GM19397 (cell line): ENCODE measurements around the gene ZNF845.
"Not testable (repeated sequence)": the region's sequence is repeated elsewhere in the genome, so short reads cannot be mapped to it uniquely, and the experiment has no call there.

ENCODE experiments used
- ATAC-seq: cut with Tn5 transposase; IDR thresholded peaks from one replicate; pipeline ENCODE4 v1.9.1; 2021; ENCODE audit warnings: mild to moderate bottlenecking, moderate library complexity; ENCODE audit not compliant: unreplicated experiment

The ZNF845 gene

GRCh38 chr19:53333463-53334449 is at the start of gene ZNF845:
TSS of gene ZNF845 (plus strand) at chr19:53333749. CDS start at chr19:53341308, 7,559 bp downstream.
- ATAC-seq, result peak; percentile 95

GRCh38 chr19:53285087-53285486 is 48.5 kb upstream of the ZNF845 start:
- no peak for ATAC-seq

DNA sequence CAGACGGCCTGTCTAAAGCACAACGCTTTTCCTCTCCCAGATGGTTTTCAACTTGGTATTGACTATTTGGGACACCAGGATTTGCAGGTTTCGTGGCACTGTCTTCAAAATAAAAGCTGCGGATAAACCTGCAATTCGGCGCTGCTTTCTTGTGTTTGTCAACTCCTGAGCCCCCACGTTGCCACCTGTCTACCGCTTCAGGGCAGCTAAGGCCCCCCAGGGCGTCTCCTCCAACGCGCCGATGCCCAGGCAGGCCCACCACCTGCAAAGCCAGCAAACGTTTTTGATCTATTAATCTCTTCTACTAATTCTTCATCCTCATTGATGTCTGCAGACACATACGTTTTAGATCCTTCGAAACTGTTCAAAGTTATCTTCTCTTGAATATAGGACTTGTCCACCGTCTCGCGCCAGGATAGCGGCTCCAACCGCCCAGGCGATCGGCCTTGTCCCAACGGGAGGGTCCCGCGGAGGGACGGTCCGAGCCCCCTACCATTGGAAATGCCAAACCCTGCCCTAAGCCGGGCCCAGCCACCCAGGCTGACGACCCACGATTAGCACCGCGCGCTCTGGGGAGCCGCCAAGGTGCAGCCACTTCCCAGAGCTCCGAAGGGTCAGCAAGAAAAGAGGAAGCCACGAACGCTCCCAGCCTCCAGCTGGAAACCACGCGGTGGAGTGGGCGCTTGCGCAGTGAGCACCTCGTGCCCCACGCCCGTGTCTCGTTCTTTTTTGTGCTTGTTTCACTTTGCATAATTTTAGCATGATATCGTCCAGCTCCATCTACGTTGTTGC is 42.6 kb upstream of the ZNF845 start:
- no peak for ATAC-seq

- ATAC-seq, result no peak
Measured at GRCh38 chr19:53294786-53295441, 38.6 kb upstream of the ZNF845 start.

DNA sequence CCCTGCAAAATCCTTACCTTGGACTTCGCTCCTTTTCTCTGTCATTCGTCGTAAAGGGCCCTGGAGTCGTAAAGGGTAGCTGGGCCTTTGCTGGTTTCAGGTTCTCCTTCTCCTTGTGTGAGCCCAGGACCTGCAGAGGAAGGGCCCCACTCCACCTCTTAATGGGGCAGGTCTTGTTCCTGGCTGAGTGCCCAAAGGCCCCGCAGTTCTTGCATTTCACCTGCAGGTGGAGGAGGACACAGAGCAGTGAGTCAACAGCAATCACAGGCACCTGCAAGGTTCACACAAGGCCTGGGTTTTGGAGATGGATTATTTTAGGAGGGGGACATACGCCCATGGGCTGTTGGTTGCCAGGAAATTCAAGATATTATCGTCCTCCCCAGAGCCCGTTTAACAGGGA is 32.2 kb upstream of the ZNF845 start:
- not testable (repeated sequence) for ATAC-seq

DNA sequence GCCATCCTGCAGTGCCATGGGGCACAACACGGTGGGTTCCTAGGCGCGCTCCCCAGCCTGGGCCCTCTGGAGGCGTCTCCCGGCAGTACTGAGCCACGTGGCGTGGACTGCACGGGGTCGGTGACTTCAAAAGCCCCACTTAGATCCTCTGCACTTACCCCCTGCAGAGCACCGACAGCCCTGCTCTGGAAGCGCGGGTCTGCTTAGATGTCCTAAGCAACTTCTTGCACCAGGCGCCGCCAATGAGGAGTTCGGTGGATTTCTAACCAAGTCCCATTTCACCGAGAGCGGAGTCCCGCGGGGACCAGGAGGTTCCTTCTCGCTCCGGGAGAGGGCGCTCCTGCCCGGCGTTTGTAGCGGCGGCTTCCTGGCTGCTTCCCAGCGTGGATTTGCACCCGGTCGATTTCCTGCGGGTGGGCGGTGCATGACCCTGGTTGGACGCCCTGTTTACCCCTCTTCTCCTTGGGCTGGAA is 25.2 kb upstream of the ZNF845 start:
- no peak for ATAC-seq

DNA sequence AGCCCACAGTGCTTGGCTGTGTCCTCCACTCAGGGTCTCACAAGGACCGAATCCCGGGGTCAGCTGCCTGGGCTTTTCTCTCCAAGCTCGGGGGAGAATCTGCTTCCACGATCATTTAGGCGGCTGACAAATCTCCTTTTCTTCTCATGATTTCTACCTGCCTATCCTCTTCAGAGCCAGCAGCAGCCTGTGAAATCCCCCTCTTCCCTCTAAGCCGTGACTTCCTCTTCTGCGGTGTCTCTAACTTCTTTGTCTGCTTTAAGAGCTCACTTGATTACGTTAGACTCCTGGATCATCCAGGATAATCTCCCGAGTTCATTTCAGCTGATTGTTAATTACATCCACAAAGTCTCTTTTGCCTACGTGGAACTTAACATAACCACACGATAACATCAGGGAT is 22.5 kb upstream of the ZNF845 start:
- ATAC-seq, result no peak

GRCh38 chr19:53311897-53312296 is 21.7 kb upstream of the ZNF845 start:
- ATAC-seq, result no peak

DNA sequence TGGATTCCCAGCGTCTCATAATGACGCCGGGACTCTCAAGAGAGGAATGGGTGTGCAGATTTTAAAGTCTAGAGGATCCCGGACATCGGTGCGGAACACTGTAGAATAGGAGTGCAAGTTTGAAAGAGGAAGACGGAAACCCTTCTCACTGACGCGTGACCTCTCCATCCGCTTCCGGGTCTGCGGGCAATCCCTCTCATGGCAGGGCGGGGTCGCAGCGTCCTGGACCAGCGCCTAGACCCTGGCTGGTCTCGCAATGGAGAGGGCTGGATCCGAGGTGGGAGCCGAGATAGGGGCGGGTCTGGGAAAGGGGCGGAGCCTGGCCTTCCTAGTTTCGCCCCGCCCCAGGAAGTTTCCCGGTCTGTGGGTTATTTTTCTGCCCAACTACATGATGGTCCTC is 4.6 kb upstream of the ZNF845 start:
- ATAC-seq, result no peak

DNA sequence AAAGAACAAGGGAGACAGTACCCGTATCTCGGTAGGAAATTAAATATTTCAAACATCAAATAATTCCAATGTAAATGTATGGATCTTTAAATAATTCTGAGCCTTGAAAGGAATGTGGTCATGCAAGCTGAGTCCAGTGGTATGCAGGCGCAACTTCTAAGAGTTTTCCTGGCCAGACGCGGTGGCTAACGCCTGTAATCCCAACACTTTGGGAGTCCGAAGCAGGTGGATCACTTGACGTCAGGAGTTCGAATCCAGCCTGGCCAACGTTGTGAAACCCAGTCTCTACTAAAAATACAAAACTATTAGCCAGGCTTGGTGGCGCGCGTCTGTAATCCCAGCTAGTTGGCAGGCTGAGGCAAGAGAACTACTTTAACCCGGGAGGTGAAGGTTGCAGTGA is 1.1 kb upstream of the ZNF845 start:
- no peak for ATAC-seq

DNA sequence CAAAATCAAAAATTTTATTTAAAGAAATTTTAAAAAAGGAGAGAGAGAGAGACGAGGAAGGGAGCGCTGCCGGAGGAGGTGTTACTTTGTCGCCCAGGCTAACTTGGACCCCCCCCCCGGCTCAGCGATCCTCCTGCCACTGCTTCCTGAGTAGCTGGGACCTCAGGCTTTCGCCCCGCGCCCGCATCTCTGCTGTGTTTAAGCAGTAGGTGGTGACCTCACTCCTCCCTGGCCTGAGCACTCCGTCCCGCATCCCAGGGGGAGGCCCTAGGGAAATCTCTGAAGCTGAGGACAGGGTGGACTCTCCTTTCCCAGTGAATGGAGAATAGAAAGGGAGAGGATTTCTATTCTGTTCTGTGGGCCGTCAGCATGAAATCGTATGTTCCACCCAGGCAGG is 485 bp upstream of the ZNF845 start:
- peak; percentile 11 for ATAC-seq

DNA sequence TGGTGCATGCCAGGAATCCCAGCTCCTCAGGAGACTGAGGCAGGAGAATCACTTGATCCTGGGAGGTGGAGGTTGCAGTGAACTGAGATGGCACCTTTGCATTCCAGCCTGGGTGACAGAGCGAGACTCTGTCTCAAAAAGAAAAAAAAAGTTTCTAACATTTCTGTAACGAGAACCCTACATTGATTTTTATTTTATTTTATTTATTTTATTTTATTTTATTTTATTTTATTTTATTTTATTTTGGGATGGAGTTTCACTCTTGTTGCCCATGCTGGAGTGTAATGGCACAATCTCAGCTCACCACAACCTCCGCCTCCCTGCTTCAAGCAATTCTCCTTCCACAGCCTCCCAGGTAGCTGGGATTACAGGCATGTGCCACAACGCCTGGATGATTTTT is 10.9 kb downstream of the ZNF845 start:
- ATAC-seq, result not testable (repeated sequence)

- ATAC-seq, result no peak
Measured at GRCh38 chr19:53355739-53356138, 22.2 kb downstream of the ZNF845 start.

- ATAC-seq, result no peak
Measured at GRCh38 chr19:53357821-53358581, 24.5 kb downstream of the ZNF845 start.

DNA sequence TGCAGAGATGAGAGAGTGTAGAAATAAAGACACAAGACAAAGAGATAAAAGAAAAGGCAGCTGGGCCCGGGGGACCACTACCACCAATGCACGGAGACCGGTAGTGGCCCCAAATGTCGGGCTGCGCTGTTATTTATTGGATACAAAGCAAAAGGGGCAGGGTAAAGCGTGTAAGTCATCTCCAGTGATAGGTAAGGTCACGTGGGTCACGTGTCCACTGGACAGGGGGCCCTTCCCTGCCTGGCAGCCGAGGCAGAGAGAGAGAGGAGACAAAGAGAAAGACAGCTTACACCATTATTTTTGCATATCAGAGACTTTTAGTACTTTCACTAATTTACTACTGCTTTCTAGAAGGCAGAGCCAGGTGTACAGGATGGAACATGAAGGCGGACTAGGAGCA is 26.5 kb downstream of the ZNF845 start:
- not testable (repeated sequence) for ATAC-seq

DNA sequence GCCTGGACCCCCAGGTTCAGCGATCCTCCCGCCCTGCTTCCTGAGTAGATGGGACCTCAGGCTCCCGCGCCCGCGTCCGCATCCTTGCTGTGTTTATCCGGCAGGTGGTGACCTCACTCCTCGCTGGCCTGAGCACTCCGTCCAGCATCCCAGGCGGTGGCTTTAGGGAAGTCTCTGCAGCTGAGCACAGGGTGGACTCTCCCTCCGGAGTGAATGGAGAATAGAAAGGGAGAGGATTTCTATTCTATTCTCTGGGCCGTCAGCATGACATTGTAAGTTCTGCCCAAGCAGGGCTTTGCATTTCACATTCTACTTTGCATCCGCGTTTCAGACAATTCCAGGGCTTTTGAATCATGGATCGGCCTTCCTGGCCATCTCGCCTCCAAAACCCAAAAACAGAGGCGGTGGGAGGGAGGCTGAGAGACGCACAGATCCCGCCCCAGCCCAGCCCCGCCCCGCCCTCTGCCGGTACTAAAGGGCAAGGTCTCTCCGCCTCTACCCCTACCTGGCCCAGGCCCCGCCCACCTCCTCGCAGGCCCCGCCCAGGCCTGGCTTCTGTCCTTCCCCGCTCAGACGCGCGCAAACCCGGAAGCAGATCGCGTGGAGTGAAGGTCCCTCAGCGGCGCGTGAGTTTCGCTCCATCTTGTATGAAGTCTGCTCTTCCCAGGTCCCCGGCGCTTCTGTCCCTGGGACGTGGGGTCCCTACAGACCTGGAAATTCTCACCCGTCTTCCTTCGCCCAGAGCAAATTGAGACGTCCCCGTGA is 31.8 kb downstream of the ZNF845 start, which contains the start of gene ZNF525:
TSS of gene ZNF525 (plus strand) at position 572 of the 765 bp plus-strand sequence. CDS start 6,577 bp downstream, outside the sequence.
- ATAC-seq, result peak; percentile 99

GRCh38 chr19:53365899-53366493 is 32.4 kb downstream of the ZNF845 start:
- ATAC-seq, result peak; percentile 35

DNA sequence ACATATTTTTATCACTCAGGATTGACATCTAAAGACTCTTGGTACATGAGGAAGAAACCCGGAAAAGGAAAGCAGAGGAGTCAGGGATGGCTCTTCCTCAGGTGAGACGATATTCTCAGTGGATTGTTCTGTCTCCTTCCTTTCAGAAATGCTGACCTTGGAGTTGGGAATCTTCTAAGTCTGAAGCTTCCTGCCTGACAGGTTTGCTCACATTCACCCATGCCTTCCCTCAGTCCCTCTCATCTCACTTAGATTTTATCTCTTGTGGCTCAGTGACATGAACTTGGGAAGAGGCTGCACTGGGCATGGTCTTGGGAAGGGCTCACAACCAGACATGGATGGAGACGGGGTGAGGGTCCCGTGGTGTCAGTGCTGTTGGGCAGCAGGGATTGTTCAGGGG is 38.6 kb downstream of the ZNF845 start:
- no peak for ATAC-seq

DNA sequence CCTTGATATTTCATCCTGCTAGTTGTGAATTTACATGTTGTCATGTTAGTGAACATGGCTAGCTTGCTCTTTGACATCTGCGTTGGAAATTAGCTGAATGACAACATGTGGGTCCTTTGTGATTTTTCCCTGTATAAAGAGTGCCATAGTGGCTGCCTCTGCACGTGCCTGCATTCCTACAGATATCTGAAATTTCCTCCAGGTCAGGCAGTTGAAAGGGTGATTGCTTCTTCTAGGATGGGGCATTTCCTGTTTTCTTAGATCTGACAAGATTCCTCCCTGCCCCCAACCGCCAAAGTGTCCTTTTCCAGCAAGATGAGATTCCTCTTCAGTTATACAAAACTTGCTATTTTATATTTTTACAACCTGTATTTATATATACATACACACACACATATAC is 40.7 kb downstream of the ZNF845 start:
- ATAC-seq, result no peak
